ENCODE results near the gene TAF10.

Gene TAF10

GRCh38 chr11:6653097-6653496 lies 41.1 kb upstream of the TAF10 start:
- Histone ChIP-seq H3K27ac (ENCODE audit: low read depth, low read length) (no peak overlapping the region), H3K27me3 (ENCODE audit: control insufficient read depth, insufficient read depth, low read length) (peaks cover 32% of the 10 kb centered on the region), H3K9ac (ENCODE audit: low read depth, low read length) (no peak overlapping the region), H3K4me3 (ENCODE audit: low read depth, low read length) (no peak overlapping the region), H3K4me1 (ENCODE audit: control insufficient read depth, insufficient read depth, low read length) (peaks cover 9% of the 10 kb centered on the region; the same call in 1 of the 2 replicates), H3K9me3 (ENCODE audit: control insufficient read depth, insufficient read depth, low read length) (no peaks in the 10 kb centered on the region), H3K36me3 (ENCODE audit: control insufficient read depth, insufficient read depth, low read length) (no peaks in the 10 kb centered on the region)

- Histone ChIP-seq H3K4me1 (ENCODE audit: control insufficient read depth, insufficient read depth, low read length) (peaks cover 13% of the 10 kb centered on the region), H3K9me3 (ENCODE audit: control insufficient read depth, insufficient read depth, low read length) (no peaks in the 10 kb centered on the region), H3K27me3 (ENCODE audit: control insufficient read depth, insufficient read depth, low read length) (peaks cover 25% of the 10 kb centered on the region), H3K27ac (ENCODE audit: low read depth, low read length) (no peak overlapping the region), H3K4me3 (ENCODE audit: low read depth, low read length) (no peak overlapping the region), H3K36me3 (ENCODE audit: control insufficient read depth, insufficient read depth, low read length) (no peaks in the 10 kb centered on the region), H3K9ac (ENCODE audit: low read depth, low read length) (no peak overlapping the region)
These were observed 40.2 kb upstream of the TAF10 start for GRCh38 chr11:6652182-6652581.

GRCh38 chr11:6650980-6651379 lies 39.0 kb upstream of the TAF10 start:
- no peak overlapping the region for H3K4me3 ChIP-seq (ENCODE audit: low read depth, low read length)
- no peak overlapping the region for H3K27ac ChIP-seq (ENCODE audit: low read depth, low read length)
- no peak overlapping the region for H3K9ac ChIP-seq (ENCODE audit: low read depth, low read length)
- H3K4me1 ChIP-seq (ENCODE audit: control insufficient read depth, insufficient read depth, low read length) = peaks cover 15% of the 10 kb centered on the region
- H3K9me3 ChIP-seq (ENCODE audit: control insufficient read depth, insufficient read depth, low read length) = no peaks in the 10 kb centered on the region
- H3K36me3 ChIP-seq (ENCODE audit: control insufficient read depth, insufficient read depth, low read length) = no peaks in the 10 kb centered on the region
- H3K27me3 ChIP-seq (ENCODE audit: control insufficient read depth, insufficient read depth, low read length) = peaks cover 15% of the 10 kb centered on the region

GRCh38 chr11:6650104-6650503 lies 38.1 kb upstream of the TAF10 start:
- Histone ChIP-seq H3K36me3 (ENCODE audit: control insufficient read depth, insufficient read depth, low read length) (no peaks in the 10 kb centered on the region), H3K27ac (ENCODE audit: low read depth, low read length) (no peak overlapping the region), H3K9ac (ENCODE audit: low read depth, low read length) (no peak overlapping the region), H3K4me1 (ENCODE audit: control insufficient read depth, insufficient read depth, low read length) (peaks cover 15% of the 10 kb centered on the region), H3K9me3 (ENCODE audit: control insufficient read depth, insufficient read depth, low read length) (no peaks in the 10 kb centered on the region), H3K27me3 (ENCODE audit: control insufficient read depth, insufficient read depth, low read length) (peaks cover 14% of the 10 kb centered on the region), H3K4me3 (ENCODE audit: low read depth, low read length) (no peak overlapping the region)

DNA sequence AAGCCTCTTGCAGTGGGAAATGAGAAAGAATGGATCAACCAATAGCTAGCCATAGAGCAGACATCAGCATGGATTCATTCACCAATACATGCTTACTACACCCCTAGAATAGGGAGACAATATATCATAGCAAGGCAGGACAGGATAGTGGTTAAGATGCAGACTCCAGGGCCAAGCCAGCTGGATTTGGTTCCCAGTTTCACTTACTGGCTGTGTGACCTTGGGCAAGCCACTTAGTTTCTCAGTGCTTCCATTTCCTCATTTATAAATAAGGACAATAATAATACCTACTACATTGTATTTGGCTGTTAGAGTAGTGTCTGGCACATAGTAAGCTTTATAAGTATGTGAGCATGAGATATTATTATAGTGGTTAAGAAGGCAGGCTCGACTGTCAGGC lies 36.5 kb upstream of the TAF10 start:
- Histone ChIP-seq H3K9me3 (ENCODE audit: control insufficient read depth, insufficient read depth, low read length) (no peaks in the 10 kb centered on the region), H3K27ac (ENCODE audit: low read depth, low read length) (no peak overlapping the region), H3K9ac (ENCODE audit: low read depth, low read length) (no peak overlapping the region), H3K36me3 (ENCODE audit: control insufficient read depth, insufficient read depth, low read length) (no peaks in the 10 kb centered on the region), H3K4me3 (ENCODE audit: low read depth, low read length) (no peak overlapping the region), H3K27me3 (ENCODE audit: control insufficient read depth, insufficient read depth, low read length) (no peaks in the 10 kb centered on the region), H3K4me1 (ENCODE audit: control insufficient read depth, insufficient read depth, low read length) (peaks cover 15% of the 10 kb centered on the region)

GRCh38 chr11:6647836-6648235 lies 35.8 kb upstream of the TAF10 start:
- Histone ChIP-seq H3K9ac (ENCODE audit: low read depth, low read length) (no peak overlapping the region), H3K9me3 (ENCODE audit: control insufficient read depth, insufficient read depth, low read length) (no peaks in the 10 kb centered on the region), H3K4me3 (ENCODE audit: low read depth, low read length) (no peak overlapping the region), H3K4me1 (ENCODE audit: control insufficient read depth, insufficient read depth, low read length) (peaks cover 15% of the 10 kb centered on the region), H3K36me3 (ENCODE audit: control insufficient read depth, insufficient read depth, low read length) (no peaks in the 10 kb centered on the region), H3K27ac (ENCODE audit: low read depth, low read length) (no peak overlapping the region), H3K27me3 (ENCODE audit: control insufficient read depth, insufficient read depth, low read length) (no peaks in the 10 kb centered on the region)

DNA sequence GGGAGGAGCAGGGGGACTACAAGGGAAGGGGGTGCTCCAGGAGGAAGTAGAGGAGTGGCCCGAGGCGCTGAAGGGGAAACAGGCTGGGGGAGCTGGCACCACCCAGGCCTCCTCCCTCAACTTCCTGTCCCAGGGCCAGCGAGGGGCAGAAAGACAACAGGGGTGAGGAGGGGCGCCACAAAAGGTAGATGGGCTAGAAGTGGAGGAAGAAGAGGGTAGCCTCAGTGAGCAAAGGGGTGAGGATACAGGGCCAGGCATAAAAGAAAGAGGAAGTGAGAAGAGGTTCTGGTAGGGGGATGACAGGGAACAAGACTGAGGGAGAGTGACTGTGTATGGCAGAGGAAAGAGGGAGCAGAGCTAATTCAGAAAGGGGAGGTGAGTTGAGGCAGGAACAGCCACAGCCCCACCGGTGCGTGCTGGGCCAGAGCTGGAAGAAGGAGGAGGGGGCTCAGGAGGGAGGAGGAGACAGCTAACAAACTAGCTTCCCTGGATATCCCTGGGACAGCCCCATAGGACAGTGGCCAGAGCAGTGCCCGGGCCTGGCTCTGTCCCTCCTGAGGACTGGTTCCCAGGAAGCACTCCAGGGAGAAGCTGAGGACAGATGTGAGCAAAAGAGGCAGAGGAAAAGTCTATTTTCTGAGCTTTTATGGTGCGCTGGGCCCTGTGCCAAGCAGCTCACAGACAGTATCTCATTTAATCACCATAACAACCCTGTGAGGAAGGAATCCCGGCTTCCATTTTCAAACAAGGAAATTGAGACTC lies 35.1 kb upstream of the TAF10 start:
- Histone ChIP-seq H3K36me3 (ENCODE audit: control insufficient read depth, insufficient read depth, low read length) (no peaks in the 10 kb centered on the region), H3K9ac (ENCODE audit: low read depth, low read length) (no peak overlapping the region), H3K27ac (ENCODE audit: low read depth, low read length) (no peak overlapping the region), H3K27me3 (ENCODE audit: control insufficient read depth, insufficient read depth, low read length) (no peaks in the 10 kb centered on the region), H3K9me3 (ENCODE audit: control insufficient read depth, insufficient read depth, low read length) (no peaks in the 10 kb centered on the region), H3K4me3 (ENCODE audit: low read depth, low read length) (no peak overlapping the region), H3K4me1 (ENCODE audit: control insufficient read depth, insufficient read depth, low read length) (peaks cover 15% of the 10 kb centered on the region)

DNA sequence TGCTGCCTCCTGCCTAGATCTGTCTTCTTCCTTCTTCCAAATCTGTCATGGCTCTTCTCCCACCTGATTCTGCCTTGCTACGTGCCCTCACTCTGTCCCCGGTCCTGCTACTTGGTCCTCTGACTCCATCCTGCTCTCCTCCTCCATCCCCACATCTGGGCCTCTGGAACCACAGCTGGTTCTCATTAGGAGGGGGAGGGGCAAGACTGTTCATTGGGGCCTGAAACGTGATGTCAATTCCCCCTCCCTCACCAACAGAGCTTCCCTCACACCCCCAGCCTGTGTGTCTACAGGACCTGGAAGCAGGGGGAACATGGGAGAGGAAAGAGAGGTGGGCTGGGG lies 34.5 kb upstream of the TAF10 start:
- Histone ChIP-seq H3K4me3 (ENCODE audit: low read depth, low read length) (no peak overlapping the region), H3K9ac (ENCODE audit: low read depth, low read length) (no peak overlapping the region), H3K9me3 (ENCODE audit: control insufficient read depth, insufficient read depth, low read length) (no peaks in the 10 kb centered on the region), H3K36me3 (ENCODE audit: control insufficient read depth, insufficient read depth, low read length) (no peaks in the 10 kb centered on the region), H3K27me3 (ENCODE audit: control insufficient read depth, insufficient read depth, low read length) (no peaks in the 10 kb centered on the region), H3K4me1 (ENCODE audit: control insufficient read depth, insufficient read depth, low read length) (peaks cover 15% of the 10 kb centered on the region), H3K27ac (ENCODE audit: low read depth, low read length) (no peak overlapping the region)

GRCh38 chr11:6646071-6646470 lies 34.1 kb upstream of the TAF10 start:
- no peaks in the 10 kb centered on the region for H3K36me3 ChIP-seq (ENCODE audit: control insufficient read depth, insufficient read depth, low read length)
- H3K9ac ChIP-seq (ENCODE audit: low read depth, low read length) = no peak overlapping the region
- H3K4me1 ChIP-seq (ENCODE audit: control insufficient read depth, insufficient read depth, low read length) = peaks cover 15% of the 10 kb centered on the region
- H3K4me3 ChIP-seq (ENCODE audit: low read depth, low read length) = no peak overlapping the region
- H3K27ac ChIP-seq (ENCODE audit: low read depth, low read length) = no peak overlapping the region
- no peaks in the 10 kb centered on the region for H3K9me3 ChIP-seq (ENCODE audit: control insufficient read depth, insufficient read depth, low read length)
- H3K27me3 ChIP-seq (ENCODE audit: control insufficient read depth, insufficient read depth, low read length) = no peaks in the 10 kb centered on the region

- peaks cover 11% of the 10 kb centered on the region; the same call in 1 of the 2 replicates for H3K36me3 ChIP-seq (ENCODE audit: control insufficient read depth, insufficient read depth, low read length)
- H3K4me1 ChIP-seq (ENCODE audit: control insufficient read depth, insufficient read depth, low read length) = peaks cover 15% of the 10 kb centered on the region
- no peak overlapping the region for H3K9ac ChIP-seq (ENCODE audit: low read depth, low read length)
- H3K4me3 ChIP-seq (ENCODE audit: low read depth, low read length) = no peak overlapping the region
- H3K27ac ChIP-seq (ENCODE audit: low read depth, low read length) = no peak overlapping the region
- no peaks in the 10 kb centered on the region for H3K27me3 ChIP-seq (ENCODE audit: control insufficient read depth, insufficient read depth, low read length)
- no peaks in the 10 kb centered on the region for H3K9me3 ChIP-seq (ENCODE audit: control insufficient read depth, insufficient read depth, low read length)
These were observed 30.9 kb upstream of the TAF10 start for GRCh38 chr11:6642957-6643356.

DNA sequence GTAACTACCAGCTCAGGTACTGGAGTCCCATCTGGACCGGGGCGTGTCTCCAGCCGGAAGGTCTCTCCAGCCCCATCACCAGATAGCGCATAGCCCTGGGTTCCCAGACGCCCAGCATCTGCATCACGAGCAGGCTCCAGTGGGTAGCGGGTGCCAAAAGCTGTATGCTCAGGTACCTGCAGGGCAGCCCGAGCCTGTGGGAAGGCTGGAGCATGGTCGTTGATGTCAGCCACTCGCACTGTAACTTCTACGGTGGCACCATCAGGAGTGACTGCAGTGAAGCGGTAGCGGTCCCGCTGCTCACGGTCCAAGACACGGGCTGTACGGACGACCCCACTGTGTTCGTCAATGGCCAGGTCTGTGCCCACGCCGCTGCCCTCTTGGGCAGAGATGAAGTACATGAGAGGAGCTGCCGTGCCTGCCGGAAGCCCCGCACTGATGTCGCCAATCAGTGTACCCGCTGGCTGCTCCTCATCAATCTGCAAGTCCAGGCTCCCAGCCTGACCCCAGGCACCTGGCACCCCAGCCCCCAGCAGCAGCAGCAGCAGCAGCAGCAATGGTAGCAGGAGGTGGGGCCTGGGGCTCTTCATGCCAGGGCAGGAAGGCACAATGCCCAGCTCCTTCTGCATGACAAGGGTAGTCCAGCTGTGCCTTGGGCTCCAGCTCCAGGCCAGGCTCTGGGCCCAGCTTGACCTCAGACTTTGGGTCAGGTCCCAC lies 29.1 kb upstream of the TAF10 start:
- no peak overlapping the region for H3K27ac ChIP-seq (ENCODE audit: low read depth, low read length)
- no peaks in the 10 kb centered on the region for H3K4me1 ChIP-seq (ENCODE audit: control insufficient read depth, insufficient read depth, low read length)
- H3K27me3 ChIP-seq (ENCODE audit: control insufficient read depth, insufficient read depth, low read length) = no peaks in the 10 kb centered on the region
- H3K4me3 ChIP-seq (ENCODE audit: low read depth, low read length) = no peak overlapping the region
- H3K9me3 ChIP-seq (ENCODE audit: control insufficient read depth, insufficient read depth, low read length) = no peaks in the 10 kb centered on the region
- peaks cover 11% of the 10 kb centered on the region; the same call in 1 of the 2 replicates for H3K36me3 ChIP-seq (ENCODE audit: control insufficient read depth, insufficient read depth, low read length)
- no peak overlapping the region for H3K9ac ChIP-seq (ENCODE audit: low read depth, low read length)
